ENCODE data around the gene PKP2.

Gene PKP2

DNA sequence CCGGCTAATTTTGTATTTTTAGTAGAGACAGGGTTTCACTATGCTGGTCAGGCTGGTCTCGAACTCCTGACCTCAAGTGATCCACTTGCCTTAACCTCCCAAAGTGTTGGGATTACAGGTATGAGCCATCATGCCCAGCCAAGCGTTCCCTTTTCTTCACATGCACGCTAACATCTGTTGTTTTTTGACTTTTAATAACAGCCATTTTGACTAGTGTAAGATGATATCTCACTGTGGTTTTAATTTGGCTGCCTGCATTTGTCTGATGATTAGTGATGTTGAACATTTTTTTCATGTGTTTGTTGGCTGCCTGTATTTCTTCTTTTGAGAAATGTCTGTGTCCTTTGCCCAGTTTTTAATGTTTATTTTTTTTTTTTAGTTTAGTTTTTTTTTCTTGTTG, 130.7 kb downstream of the PKP2 start:
- DNase-seq (ENCODE audit: low read depth): no peak
- TF ChIP-seq, protein P1, sequence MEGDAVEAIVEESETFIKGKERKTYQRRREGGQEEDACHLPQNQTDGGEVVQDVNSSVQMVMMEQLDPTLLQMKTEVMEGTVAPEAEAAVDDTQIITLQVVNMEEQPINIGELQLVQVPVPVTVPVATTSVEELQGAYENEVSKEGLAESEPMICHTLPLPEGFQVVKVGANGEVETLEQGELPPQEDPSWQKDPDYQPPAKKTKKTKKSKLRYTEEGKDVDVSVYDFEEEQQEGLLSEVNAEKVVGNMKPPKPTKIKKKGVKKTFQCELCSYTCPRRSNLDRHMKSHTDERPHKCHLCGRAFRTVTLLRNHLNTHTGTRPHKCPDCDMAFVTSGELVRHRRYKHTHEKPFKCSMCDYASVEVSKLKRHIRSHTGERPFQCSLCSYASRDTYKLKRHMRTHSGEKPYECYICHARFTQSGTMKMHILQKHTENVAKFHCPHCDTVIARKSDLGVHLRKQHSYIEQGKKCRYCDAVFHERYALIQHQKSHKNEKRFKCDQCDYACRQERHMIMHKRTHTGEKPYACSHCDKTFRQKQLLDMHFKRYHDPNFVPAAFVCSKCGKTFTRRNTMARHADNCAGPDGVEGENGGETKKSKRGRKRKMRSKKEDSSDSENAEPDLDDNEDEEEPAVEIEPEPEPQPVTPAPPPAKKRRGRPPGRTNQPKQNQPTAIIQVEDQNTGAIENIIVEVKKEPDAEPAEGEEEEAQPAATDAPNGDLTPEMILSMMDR (IDR thresholded peaks at IDR 0.05; ENCODE audit: low read length, missing control alignments): no peak
- H3K4me3 ChIP-seq (replicated peaks; ENCODE audit: low read depth, low read length): no peak overlapping the region

- H3K4me3 ChIP-seq (replicated peaks; ENCODE audit: low read depth, low read length): no peak overlapping the region
- no peak for DNase-seq (ENCODE audit: low read depth)
- TF ChIP-seq, protein P1 (IDR thresholded peaks at IDR 0.05; ENCODE audit: low read length, missing control alignments): no peak
Observed at GRCh38 chr12:32761716-32762115, 134.9 kb downstream of the PKP2 start.

DNA sequence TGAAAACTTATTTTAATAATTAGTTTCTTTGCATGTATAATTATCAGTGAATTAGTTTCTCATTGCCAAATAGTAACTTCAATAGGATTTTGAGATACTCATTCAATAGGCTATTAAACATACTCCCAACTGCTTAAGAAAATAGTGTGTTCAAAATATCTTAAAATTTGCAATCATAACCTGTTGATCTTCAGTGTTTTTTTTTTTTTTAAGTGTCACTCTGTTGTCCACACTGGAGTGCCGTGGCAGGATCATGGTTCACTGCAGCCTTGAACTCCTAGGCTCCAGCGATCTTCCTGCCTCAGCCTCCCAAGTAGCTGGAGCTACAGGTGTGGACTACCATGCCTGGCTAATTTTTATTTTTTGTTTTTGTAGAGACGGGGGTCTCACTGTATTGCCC, 139.4 kb downstream of the PKP2 start:
- TF ChIP-seq, protein P1 (IDR thresholded peaks at IDR 0.05; ENCODE audit: low read length, missing control alignments): no peak
- no peak for DNase-seq (ENCODE audit: low read depth)
- H3K4me3 ChIP-seq (replicated peaks; ENCODE audit: low read depth, low read length): no peak overlapping the region

DNA sequence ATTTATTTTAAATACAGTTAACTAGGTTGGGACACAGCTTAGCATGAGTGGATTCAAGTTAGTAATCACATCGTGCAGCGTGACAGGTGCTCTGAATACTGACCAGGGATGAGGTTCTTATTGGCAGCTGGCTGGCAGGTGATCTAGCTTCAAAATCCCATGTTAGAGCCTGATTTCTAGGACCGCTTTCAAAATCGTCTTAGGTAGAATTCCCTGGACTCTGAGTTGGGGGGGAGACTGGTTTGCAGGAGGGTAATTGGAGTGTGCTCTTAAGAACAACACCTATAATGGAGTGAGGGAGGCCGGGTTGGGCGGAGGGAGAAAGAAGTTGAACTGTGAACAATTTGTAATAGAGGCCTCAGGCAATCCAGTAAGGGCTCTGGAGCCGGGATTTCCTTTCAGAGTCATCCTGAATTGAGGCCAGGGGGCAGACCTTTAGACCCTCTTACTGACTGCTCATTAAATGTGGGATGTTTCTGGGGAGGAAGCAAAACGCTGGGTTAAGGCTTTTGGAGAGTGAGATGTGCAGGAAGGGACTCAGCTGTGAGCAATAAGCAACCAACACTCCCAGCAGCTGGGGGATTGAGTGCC, 140.0 kb downstream of the PKP2 start:
- TF ChIP-seq, protein P1 (IDR thresholded peaks at IDR 0.05; ENCODE audit: low read length, missing control alignments): no peak
- DNase-seq (ENCODE audit: low read depth): no peak
- H3K4me3 ChIP-seq (replicated peaks; ENCODE audit: low read depth, low read length): peak overlapping the region; percentile 98

DNA sequence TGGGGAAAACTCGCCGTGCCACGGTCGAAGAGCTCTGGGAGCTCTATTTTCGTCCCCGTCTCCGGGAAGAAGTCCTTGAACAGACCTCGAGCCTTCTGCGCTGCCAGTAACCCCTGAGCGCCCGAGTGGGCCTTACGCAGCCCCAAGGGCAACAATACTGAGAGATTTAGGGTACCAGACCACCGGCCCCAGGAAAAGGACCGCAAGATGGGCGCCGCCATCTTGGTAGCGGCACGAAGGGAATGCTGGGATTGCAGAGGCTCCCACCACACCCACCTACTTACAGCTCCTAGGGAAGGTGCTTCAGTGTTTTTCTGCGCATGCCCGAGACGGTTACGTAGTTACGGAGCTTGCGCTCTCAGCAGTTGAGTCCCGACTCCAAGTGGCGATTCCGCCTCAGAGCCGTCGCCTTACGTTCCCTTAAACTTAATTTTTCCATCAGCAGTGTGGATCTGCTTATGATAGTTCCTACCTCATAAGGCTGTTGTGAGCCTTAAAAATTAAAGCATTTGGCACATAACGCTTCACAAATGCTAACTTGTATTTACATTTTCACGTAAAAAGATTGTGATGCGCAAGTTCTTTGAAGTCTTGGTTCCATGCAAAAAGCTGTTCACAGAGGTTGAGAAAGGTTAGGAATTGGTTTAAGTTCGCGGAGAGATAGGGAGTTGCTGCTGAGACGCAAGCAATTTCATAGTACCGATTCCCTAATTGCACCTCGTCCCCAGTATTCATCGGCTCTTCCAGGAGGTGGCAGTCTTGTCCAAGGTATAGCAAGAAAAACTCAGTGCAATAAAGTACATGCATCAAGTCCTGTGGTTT, 140.7 kb downstream of the PKP2 start, which contains the start of gene YARS2:
TSS of gene YARS2 (minus strand) at position 244 of the 822 bp plus-strand sequence. CDS start at position 221, 23 bp downstream.
- H3K4me3 ChIP-seq (replicated peaks; ENCODE audit: low read depth, low read length): peak within 1 kb of the TSS; percentile 98
- peak; percentile 99 for DNase-seq (ENCODE audit: low read depth)
- TF ChIP-seq, protein P1 (IDR thresholded peaks at IDR 0.05; ENCODE audit: low read length, missing control alignments): peak; percentile 83

DNA sequence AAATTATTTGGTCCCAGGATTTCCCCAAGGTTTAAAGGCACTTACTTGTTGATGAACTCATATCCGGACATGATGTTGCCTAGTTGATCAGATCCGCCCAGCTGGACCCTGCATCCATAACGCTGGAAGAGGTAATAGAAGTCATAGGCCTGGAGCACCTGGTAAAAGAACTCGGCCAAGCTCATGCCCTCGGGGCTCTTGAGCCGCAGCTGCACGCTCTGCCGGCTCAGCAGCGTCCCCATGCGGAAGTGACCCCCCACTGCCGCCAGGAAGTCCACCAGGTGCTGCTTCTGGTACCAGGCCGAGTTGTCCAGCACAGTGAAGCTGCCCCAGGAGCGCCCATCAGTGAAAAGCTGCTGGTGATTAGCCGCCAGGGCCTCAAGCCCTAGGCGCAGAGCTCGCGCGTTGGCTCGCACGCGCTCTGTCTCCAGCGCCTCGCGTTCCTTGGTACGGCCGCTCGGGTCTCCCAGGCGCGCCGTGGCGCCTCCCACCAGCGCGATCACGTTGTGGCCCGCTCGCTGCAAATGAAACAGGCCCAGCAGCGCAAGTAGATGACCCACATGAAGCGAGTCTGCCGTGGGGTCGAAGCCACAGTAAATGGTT, 141.4 kb downstream of the PKP2 start:
- TF ChIP-seq, protein P1 (IDR thresholded peaks at IDR 0.05; ENCODE audit: low read length, missing control alignments): peak; percentile 67
- peak overlapping the region; percentile 98 for H3K4me3 ChIP-seq (replicated peaks; ENCODE audit: low read depth, low read length)
- peak; percentile 72 for DNase-seq (ENCODE audit: low read depth)
